Progenitor cell of endocrine pancreas (in vitro differentiated cells): Measurements from ENCODE around the gene PKP3. TPM values are rescaled to one million over a fixed set of nuclear protein-coding genes. Genes with fewer than 3 reads are reported as not detected.
A peak's percentile ranks its signal among the peaks of the same experiment; 100 is the strongest.

Experiments
- DNase-seq: peaks from one replicate; pipeline ENCODE4 v3.0.0; 2021; ENCODE audit warnings: low spot score; ENCODE audit not compliant: unreplicated experiment
- H3K27ac Mint-ChIP-seq: 2 replicates; pipeline ENCODE4 v1.8.0; 2021; ENCODE audit warnings: mild to moderate bottlenecking, moderate library complexity, mixed read lengths
- H3K27me3 Mint-ChIP-seq: 2 replicates; pipeline ENCODE4 v1.8.0; 2021; ENCODE audit warnings: mixed read lengths
- H3K36me3 Mint-ChIP-seq: 2 replicates; pipeline ENCODE4 v1.8.0; 2022; ENCODE audit warnings: mixed read lengths; ENCODE audit not compliant: insufficient read depth
- H3K4me1 Mint-ChIP-seq: 2 replicates; pipeline ENCODE4 v1.8.0; 2021; ENCODE audit warnings: low read depth, mixed read lengths
- H3K4me3 Mint-ChIP-seq: 2 replicates; pipeline ENCODE4 v1.8.0; 2021; ENCODE audit warnings: low read depth, mild to moderate bottlenecking, moderate library complexity, mixed read lengths
- H3K9me3 Mint-ChIP-seq: 2 replicates; pipeline ENCODE4 v1.8.0; 2021; ENCODE audit warnings: low read depth, mixed read lengths
- CTCF ChIP-seq: fragments of 200-600 bp; sonication (generic); IDR thresholded peaks from one replicate; pipeline ENCODE4 v1.5.0; 2021; ENCODE audit warnings: antibody characterized with exemption, mild to moderate bottlenecking; ENCODE audit not compliant: unreplicated experiment
- total RNA-seq: library from RNA; stranded (reverse); gene quantifications from 2 replicates; pipeline ENCODE4 v1.2.1, GENCODE V29; 2021

The PKP3 gene
- total RNA-seq, 1 donor from 2014 or later = 55.9 TPM

- H3K9me3 Mint-ChIP-seq = no peaks in the 10 kb centered on the region
- TF ChIP-seq CTCF = no peak
- H3K4me1 Mint-ChIP-seq = peaks cover 6% of the 10 kb centered on the region
- no peak overlapping the region for H3K27ac Mint-ChIP-seq
- H3K27me3 Mint-ChIP-seq = peaks cover 3% of the 10 kb centered on the region
- DNase-seq = no peak
- no peak overlapping the region for H3K4me3 Mint-ChIP-seq
- no peaks in the 10 kb centered on the region for H3K36me3 Mint-ChIP-seq
Observed at GRCh38 chr11:445765-446588, 52.0 kb downstream of the PKP3 start.

GRCh38 chr11:446891-447290 lies 52.9 kb downstream of the PKP3 start:
- Mint-ChIP-seq H3K27me3 (peaks cover 3% of the 10 kb centered on the region), H3K9me3 (no peaks in the 10 kb centered on the region), H3K36me3 (no peaks in the 10 kb centered on the region)

GRCh38 chr11:447923-448731 lies 54.1 kb downstream of the PKP3 start:
- Mint-ChIP-seq H3K4me3 (peak overlapping the region; percentile 84), H3K36me3 (no peaks in the 10 kb centered on the region), H3K4me1 (peaks cover 12% of the 10 kb centered on the region), H3K27me3 (peaks cover 3% of the 10 kb centered on the region), H3K9me3 (no peaks in the 10 kb centered on the region), H3K27ac (peak overlapping the region; percentile 91)
- DNase-seq = peak; percentile 87
- TF ChIP-seq CTCF = peak; percentile 95

More at GRCh38 chr11:446891-447290, 52.9 kb downstream of the PKP3 start:
- no peak overlapping the region for H3K27ac Mint-ChIP-seq
- peaks cover 12% of the 10 kb centered on the region for H3K4me1 Mint-ChIP-seq
- no peak for DNase-seq
- no peak for TF ChIP-seq CTCF
- no peak overlapping the region for H3K4me3 Mint-ChIP-seq

GRCh38 chr11:449889-450808 lies 56.1 kb downstream of the PKP3 start, which contains the start of gene PTDSS2:
Gene PTDSS2 (plus strand): TSS chr11:450279. CDS start chr11:450456, 177 bp downstream.
- TF ChIP-seq CTCF = no peak
- peak within 1 kb of the TSS; percentile 93 for H3K4me3 Mint-ChIP-seq
- H3K27me3 Mint-ChIP-seq = no peaks in the 10 kb centered on the region

More at GRCh38 chr11:449889-450808, 56.1 kb downstream of the PKP3 start, which contains the start of gene PTDSS2:
- H3K4me1 Mint-ChIP-seq = peaks cover 9% of the 10 kb centered on the region
- H3K36me3 Mint-ChIP-seq = peaks cover 4% of the 10 kb centered on the region
- peak; percentile 91 for DNase-seq
- peak within 1 kb of the TSS; percentile 95 for H3K27ac Mint-ChIP-seq
- H3K9me3 Mint-ChIP-seq = no peaks in the 10 kb centered on the region
